IMR-90 (cell line): ENCODE results near the gene HCN2.

Source experiments
- POLR2A ChIP-seq: IDR thresholded peaks from 2 replicates; pipeline ENCODE4 v1.6.1; 2012; ENCODE audit warnings: mild to moderate bottlenecking, low read depth, low read length
- TF ChIP-seq, protein P1 (sequence below): conservative IDR thresholded peaks from 2 replicates; pipeline ENCODE4 v1.5.1; 2012; ENCODE audit warnings: mild to moderate bottlenecking, low read depth, low read length, improper control_type of control experiment
- TF ChIP-seq, protein P2 (sequence below): fragments of 150-350 bp; IDR thresholded peaks from 2 replicates; pipeline ENCODE4 v1.6.1; 2016; ENCODE audit warnings: low read depth, mild to moderate bottlenecking, low read length, moderate library complexity, borderline replicate concordance

DNA sequence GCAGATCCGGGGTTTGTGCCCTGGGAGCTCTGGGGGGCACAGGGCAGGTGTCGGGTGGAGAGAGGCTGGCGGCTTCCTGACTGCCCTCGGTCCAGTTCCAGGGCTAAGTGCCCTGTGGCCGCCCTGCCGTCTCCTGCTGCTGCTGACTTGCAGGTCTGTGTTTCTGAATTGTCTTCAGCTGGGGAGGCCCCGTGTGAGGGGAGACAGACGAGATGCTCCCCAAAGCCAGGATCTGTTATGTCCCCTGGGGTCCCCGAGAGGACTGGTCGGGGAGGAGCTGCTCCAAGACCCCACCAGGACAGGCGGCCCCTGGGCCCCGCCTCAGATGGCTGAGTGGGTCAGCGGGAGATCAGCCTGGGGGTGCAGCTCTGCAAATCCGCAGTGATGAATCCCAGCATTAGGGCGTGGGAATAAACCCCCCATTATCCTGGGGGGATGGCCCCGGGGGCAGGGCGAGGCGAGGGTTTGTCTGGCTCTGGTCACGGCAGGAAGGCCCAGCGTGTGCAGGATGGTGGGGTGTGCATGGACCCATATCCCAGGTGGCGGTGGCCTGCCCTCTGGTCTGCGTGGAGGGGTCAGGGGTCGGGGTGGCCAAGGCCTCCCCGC lies 4.7 kb downstream of the HCN2 start:
- TF ChIP-seq, protein P1, sequence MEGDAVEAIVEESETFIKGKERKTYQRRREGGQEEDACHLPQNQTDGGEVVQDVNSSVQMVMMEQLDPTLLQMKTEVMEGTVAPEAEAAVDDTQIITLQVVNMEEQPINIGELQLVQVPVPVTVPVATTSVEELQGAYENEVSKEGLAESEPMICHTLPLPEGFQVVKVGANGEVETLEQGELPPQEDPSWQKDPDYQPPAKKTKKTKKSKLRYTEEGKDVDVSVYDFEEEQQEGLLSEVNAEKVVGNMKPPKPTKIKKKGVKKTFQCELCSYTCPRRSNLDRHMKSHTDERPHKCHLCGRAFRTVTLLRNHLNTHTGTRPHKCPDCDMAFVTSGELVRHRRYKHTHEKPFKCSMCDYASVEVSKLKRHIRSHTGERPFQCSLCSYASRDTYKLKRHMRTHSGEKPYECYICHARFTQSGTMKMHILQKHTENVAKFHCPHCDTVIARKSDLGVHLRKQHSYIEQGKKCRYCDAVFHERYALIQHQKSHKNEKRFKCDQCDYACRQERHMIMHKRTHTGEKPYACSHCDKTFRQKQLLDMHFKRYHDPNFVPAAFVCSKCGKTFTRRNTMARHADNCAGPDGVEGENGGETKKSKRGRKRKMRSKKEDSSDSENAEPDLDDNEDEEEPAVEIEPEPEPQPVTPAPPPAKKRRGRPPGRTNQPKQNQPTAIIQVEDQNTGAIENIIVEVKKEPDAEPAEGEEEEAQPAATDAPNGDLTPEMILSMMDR: no peak
- TF ChIP-seq POLR2A: no peak
- TF ChIP-seq, protein P2, sequence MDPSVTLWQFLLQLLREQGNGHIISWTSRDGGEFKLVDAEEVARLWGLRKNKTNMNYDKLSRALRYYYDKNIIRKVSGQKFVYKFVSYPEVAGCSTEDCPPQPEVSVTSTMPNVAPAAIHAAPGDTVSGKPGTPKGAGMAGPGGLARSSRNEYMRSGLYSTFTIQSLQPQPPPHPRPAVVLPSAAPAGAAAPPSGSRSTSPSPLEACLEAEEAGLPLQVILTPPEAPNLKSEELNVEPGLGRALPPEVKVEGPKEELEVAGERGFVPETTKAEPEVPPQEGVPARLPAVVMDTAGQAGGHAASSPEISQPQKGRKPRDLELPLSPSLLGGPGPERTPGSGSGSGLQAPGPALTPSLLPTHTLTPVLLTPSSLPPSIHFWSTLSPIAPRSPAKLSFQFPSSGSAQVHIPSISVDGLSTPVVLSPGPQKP: no peak
